Effector memory CD4-positive, alpha-beta T cell (primary cell): ENCODE measurements around the gene DNAL1.

Experiments used
- DNase-seq, 3 donors: peaks; one replicate each; pipeline ENCODE4 v3.0.0-alpha.2; 2020
- H3K27ac ChIP-seq: 2 replicates; pipeline ENCODE4 v1.7.0; 2013; ENCODE audit warnings: mild to moderate bottlenecking, low read length, moderate library complexity; ENCODE audit not compliant: insufficient read depth, poor library complexity, severe bottlenecking
- H3K27me3 ChIP-seq: replicated peaks from 2 replicates; pipeline ENCODE4 v1.7.0; 2013; ENCODE audit warnings: mild to moderate bottlenecking, low read length; ENCODE audit not compliant: insufficient read depth, control insufficient read depth, poor library complexity, severe bottlenecking
- H3K36me3 ChIP-seq: 2 replicates; pipeline ENCODE4 v1.7.0; 2013; ENCODE audit warnings: mild to moderate bottlenecking, low read length, moderate library complexity; ENCODE audit not compliant: control insufficient read depth, insufficient read depth
- H3K4me1 ChIP-seq: 2 replicates; pipeline ENCODE4 v1.7.0; 2013; ENCODE audit warnings: low read length, mild to moderate bottlenecking; ENCODE audit not compliant: control insufficient read depth, insufficient read depth, poor library complexity, severe bottlenecking
- H3K4me3 ChIP-seq: 2 replicates; pipeline ENCODE4 v1.7.0; 2013; ENCODE audit warnings: low read length, low read depth, mild to moderate bottlenecking; ENCODE audit not compliant: insufficient read depth, poor library complexity, severe bottlenecking
- H3K9me3 ChIP-seq: 2 replicates; pipeline ENCODE4 v1.7.0; 2013; ENCODE audit warnings: mild to moderate bottlenecking, low read length, moderate library complexity; ENCODE audit not compliant: control insufficient read depth

DNAL1 gene

GRCh38 chr14:73747379-73748211 is 102.8 kb downstream of the DNAL1 start:
- Histone ChIP-seq H3K9me3 (no peaks in the 10 kb centered on the region), H3K36me3 (no peaks in the 10 kb centered on the region), H3K4me1 (peaks cover 88% of the 10 kb centered on the region), H3K27me3 (no peaks in the 10 kb centered on the region), H3K4me3 (no peak overlapping the region), H3K27ac (peak overlapping the region; percentile 33)
- DNase-seq: no peak

DNA sequence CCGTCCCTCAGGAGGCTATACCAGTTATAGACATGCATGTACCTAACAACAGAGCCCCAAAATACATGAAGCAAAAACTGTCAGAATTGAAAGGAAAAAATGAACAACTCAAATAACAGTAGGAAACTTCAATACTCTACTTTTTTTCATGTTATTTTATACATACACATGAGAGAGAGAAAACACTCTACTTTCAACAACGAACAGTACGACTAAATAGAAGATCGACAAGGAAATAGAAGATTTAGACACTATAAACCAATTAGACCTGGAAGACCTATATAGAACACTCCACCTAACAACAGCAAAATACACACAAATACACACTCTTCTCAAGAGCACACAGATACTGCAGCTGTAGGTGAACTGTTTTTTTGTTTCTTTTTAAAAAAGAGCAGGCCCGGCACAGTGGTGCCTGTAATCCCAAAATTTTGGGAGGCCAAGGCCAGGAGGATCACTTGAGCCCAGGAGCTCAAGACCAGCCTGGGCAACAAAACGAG is 104.1 kb downstream of the DNAL1 start:
- H3K27me3 ChIP-seq: no peaks in the 10 kb centered on the region
- peaks cover 88% of the 10 kb centered on the region for H3K4me1 ChIP-seq
- H3K9me3 ChIP-seq: no peaks in the 10 kb centered on the region
- H3K4me3 ChIP-seq: no peak overlapping the region
- no peaks in the 10 kb centered on the region for H3K36me3 ChIP-seq
- peak overlapping the region; percentile 14 for H3K27ac ChIP-seq
- DNase-seq: no peak

DNA sequence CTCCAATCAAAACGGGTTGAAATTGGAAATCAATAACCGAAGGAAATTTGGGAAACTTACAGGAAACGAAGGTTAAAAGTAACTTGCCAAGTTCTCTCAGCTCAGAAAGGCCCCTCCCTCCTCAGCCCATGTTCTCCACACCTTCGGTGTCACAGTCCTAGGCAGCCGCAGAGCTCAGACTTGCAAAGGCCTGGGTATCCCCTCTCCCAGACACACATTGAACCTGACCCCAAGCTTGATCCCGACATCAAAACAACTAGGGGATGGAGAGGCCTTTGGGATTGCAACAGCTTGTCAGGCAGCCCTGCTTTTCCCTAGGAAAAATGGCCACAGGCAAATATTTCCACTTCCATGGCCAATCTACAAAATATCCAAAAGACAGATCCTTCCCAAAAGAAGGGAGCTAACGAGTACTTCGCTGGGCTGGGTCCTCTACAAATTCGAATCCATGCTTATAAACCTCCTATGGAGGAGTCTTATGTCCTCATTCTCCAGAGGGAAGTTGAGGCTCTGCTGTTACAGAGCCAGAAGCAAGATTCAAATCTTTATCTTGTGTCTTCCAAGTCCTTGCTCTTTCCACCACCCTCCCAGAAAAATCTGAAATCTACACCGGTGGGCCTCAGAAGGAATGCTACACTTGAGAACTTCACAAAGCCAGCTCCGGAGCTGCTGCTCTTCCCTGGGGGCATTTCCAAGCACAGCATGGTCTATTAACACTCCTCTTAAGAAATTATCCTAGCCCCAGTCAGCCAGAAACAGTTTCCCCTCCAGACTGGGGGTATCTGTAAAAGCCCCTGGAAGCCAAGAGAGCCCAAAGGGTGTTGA is 105.1 kb downstream of the DNAL1 start:
- H3K27ac ChIP-seq: peak overlapping the region; percentile 44
- no peak overlapping the region for H3K4me3 ChIP-seq
- no peak for DNase-seq
- peaks cover 87% of the 10 kb centered on the region for H3K4me1 ChIP-seq
- no peaks in the 10 kb centered on the region for H3K36me3 ChIP-seq
- H3K27me3 ChIP-seq: no peaks in the 10 kb centered on the region
- no peaks in the 10 kb centered on the region for H3K9me3 ChIP-seq

DNA sequence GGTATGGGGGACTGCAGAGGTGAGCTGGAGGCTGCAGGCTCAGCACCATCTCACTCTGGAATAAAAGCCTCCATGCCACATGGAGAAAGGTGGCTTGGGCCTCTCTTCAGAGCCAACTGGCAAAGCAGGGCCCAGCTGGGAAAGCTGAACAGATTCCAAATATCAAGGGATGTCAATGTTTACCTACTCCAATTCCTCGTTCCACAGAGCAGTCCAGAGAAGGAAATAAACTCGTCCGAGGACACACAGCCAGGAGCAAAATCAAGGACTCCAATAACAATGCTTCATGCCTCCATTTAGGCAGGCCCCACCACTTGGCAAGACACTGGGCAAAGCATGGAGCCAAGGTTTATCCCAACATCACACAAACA is 105.7 kb downstream of the DNAL1 start:
- peaks cover 87% of the 10 kb centered on the region for H3K4me1 ChIP-seq
- DNase-seq: no peak
- peak overlapping the region; percentile 44 for H3K27ac ChIP-seq
- no peaks in the 10 kb centered on the region for H3K9me3 ChIP-seq
- no peaks in the 10 kb centered on the region for H3K36me3 ChIP-seq
- H3K4me3 ChIP-seq: no peak overlapping the region
- H3K27me3 ChIP-seq: no peaks in the 10 kb centered on the region

DNA sequence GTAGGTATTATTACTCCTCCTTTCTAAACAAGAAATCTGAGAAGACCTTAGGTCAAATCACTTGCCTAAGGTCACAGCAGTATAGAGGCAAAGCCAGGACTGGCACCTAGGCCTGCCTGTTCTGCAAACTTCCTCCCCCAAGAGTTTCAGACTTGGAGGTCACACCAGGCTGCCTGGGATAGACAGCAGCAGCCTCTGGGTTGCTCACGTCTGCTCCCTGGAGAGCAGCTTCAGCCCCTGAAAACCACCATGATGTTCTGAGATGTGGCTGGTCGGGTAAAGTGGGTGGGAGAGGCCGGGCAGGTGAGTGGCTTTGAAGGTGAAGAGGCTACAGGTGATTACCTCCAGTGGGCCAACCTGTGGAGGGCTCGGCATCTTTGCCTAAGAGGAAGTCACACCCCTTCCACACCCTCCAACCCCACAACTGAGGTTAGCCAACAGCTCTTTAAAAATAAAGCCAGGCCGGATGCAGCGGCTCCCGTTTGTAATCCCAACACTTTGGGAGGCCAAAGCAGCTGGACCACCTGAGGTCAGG is 106.4 kb downstream of the DNAL1 start:
- Histone ChIP-seq H3K27me3 (no peaks in the 10 kb centered on the region), H3K4me3 (no peak overlapping the region), H3K9me3 (no peaks in the 10 kb centered on the region), H3K4me1 (peaks cover 87% of the 10 kb centered on the region), H3K36me3 (no peaks in the 10 kb centered on the region), H3K27ac (peak overlapping the region; percentile 44)
- no peak for DNase-seq

GRCh38 chr14:73752297-73752992 is 107.7 kb downstream of the DNAL1 start:
- Histone ChIP-seq H3K27ac (peak overlapping the region; percentile 89), H3K27me3 (no peaks in the 10 kb centered on the region), H3K4me3 (peak overlapping the region; percentile 50), H3K9me3 (no peaks in the 10 kb centered on the region), H3K4me1 (peaks cover 87% of the 10 kb centered on the region), H3K36me3 (no peaks in the 10 kb centered on the region)
- DNase-seq: peak in 1 of 3 donors; percentile 41
